Neural cell (in vitro differentiated cells): Measurements from ENCODE around the gene C10orf120. TPM values are rescaled to one million over a fixed set of nuclear protein-coding genes. Genes with fewer than 3 reads are reported as not detected.

ENCODE experiments used
- H2AFZ ChIP-seq: fragments of 200-600, 300-800 bp; sonication (generic), shearing (Covaris generic); 2 replicates; pipeline ENCODE4 v1.6.0; 2014; ENCODE audit warnings: low read depth, mild to moderate bottlenecking, antibody characterized with exemption, low read length, moderate library complexity
- H3F3A ChIP-seq: fragments of 200-600 bp; shearing (Covaris generic); 2 replicates; pipeline ENCODE4 v1.6.1; 2016; ENCODE audit warnings: mild to moderate bottlenecking, moderate library complexity, mixed read lengths, antibody characterized with exemption, low read length; ENCODE audit not compliant: insufficient read depth, poor library complexity, severe bottlenecking
- H3K27ac ChIP-seq: fragments of 200-600, 300-800 bp; sonication (generic), shearing (Covaris generic); 2 replicates; pipeline ENCODE4 v1.5.1; 2014; ENCODE audit warnings: mild to moderate bottlenecking, low read length, moderate library complexity
- H3K27me3 ChIP-seq: fragments of 300-800, 200-600 bp; sonication (generic), shearing (Covaris generic); 2 replicates; pipeline ENCODE4 v1.6.0; 2014; ENCODE audit warnings: mild to moderate bottlenecking, low read depth, low read length, moderate library complexity; ENCODE audit not compliant: insufficient read depth
- H3K36me3 ChIP-seq: fragments of 300-800, 200-600 bp; sonication (generic), shearing (Covaris generic); 2 replicates; pipeline ENCODE4 v1.5.1; 2014; ENCODE audit warnings: mild to moderate bottlenecking, antibody characterized with exemption, low read length, moderate library complexity; ENCODE audit not compliant: insufficient read depth
- H3K4me2 ChIP-seq: fragments of 300-800, 200-600 bp; sonication (generic), shearing (Covaris generic); 2 replicates; pipeline ENCODE4 v1.6.0; 2014; ENCODE audit warnings: mild to moderate bottlenecking, low read length
- H3K4me3 ChIP-seq: fragments of 300-800, 200-600 bp; sonication (generic), shearing (Covaris generic); 2 replicates; pipeline ENCODE4 v1.5.1; 2014; ENCODE audit warnings: mild to moderate bottlenecking, low read length, moderate library complexity
- H3K79me2 ChIP-seq: fragments of 200-600 bp; shearing (Covaris generic); replicated peaks from 2 replicates; pipeline ENCODE4 v1.6.0; 2014; ENCODE audit warnings: mild to moderate bottlenecking, low read length, moderate library complexity; ENCODE audit not compliant: insufficient read depth
- H3K9ac ChIP-seq: fragments of 300-800, 200-600 bp; sonication (generic), shearing (Covaris generic); 2 replicates; pipeline ENCODE4 v1.6.1; 2016; ENCODE audit warnings: mild to moderate bottlenecking, low read length, mixed read lengths
- H3K9me2 ChIP-seq: fragments of 200-600 bp; shearing (Covaris generic); 2 replicates; pipeline ENCODE4 v1.6.1; 2016; ENCODE audit warnings: mild to moderate bottlenecking, low read length, mixed read lengths; ENCODE audit not compliant: insufficient read depth
- H3K9me3 ChIP-seq: fragments of 200-600, 300-800 bp; sonication (generic), shearing (Covaris generic); 2 replicates; pipeline ENCODE4 v1.6.1; 2016; ENCODE audit warnings: mild to moderate bottlenecking, mixed run types, low read length, moderate library complexity, mixed read lengths
- H4K20me1 ChIP-seq: fragments of 200-600 bp; shearing (Covaris generic); 2 replicates; pipeline ENCODE4 v1.6.1; 2016; ENCODE audit warnings: mild to moderate bottlenecking, mixed run types; ENCODE audit not compliant: insufficient read depth
- EP300 ChIP-seq: fragments of 450-650 bp; conservative IDR thresholded peaks from 2 replicates; pipeline ENCODE4 v1.6.1; 2014; ENCODE audit warnings: antibody characterized with exemption, mild to moderate bottlenecking, moderate library complexity; ENCODE audit not compliant: poor library complexity, severe bottlenecking
- EZH2 ChIP-seq: fragments of 200-600, 300-800 bp; shearing (Covaris generic), sonication (generic); IDR thresholded peaks from 2 replicates; pipeline ENCODE4 v1.6.1; 2014; ENCODE audit warnings: antibody characterized with exemption, low read length, borderline replicate concordance, mild to moderate bottlenecking; ENCODE audit not compliant: insufficient read depth, poor library complexity, severe bottlenecking
- REST ChIP-seq: IDR thresholded peaks from 2 replicates; pipeline ENCODE4 v1.6.1; 2012; ENCODE audit warnings: borderline replicate concordance
- SMC3 ChIP-seq: fragments of 450-650 bp; conservative IDR thresholded peaks from 2 replicates; pipeline ENCODE4 v1.6.1; 2014; ENCODE audit warnings: antibody characterized with exemption, mild to moderate bottlenecking, moderate library complexity; ENCODE audit not compliant: poor library complexity
- TAF1 ChIP-seq: IDR thresholded peaks from 2 replicates; pipeline ENCODE4 v1.6.1; 2012; ENCODE audit warnings: low read depth
- polyA plus RNA-seq: library from polyadenylated mRNA; depleted of rRNA; stranded (reverse); fragments of >200 nt; gene quantifications from 2 replicates; pipeline ENCODE4 v1.2.3, GENCODE V29; 2014

C10orf120 gene
- polyA plus RNA-seq, 1 donor from 2014 or later, result not detected

GRCh38 chr10:122657255-122657654 is 42.4 kb downstream of the C10orf120 start:
- Histone ChIP-seq H4K20me1 (no peaks in the 10 kb centered on the region), H3K4me3 (no peak overlapping the region), H3F3A (no peaks in the 10 kb centered on the region), H3K79me2 (no peaks in the 10 kb centered on the region), H3K4me2 (no peak overlapping the region), H3K27ac (no peak overlapping the region), H3K36me3 (no peaks in the 10 kb centered on the region), H3K9ac (no peak overlapping the region), H3K9me3 (no peaks in the 10 kb centered on the region), H3K27me3 (no peaks in the 10 kb centered on the region), H2AFZ (no peak overlapping the region), H3K9me2 (no peaks in the 10 kb centered on the region)
- TF ChIP-seq REST, result no peak

GRCh38 chr10:122656741-122657140 is 42.9 kb downstream of the C10orf120 start:
- no peaks in the 10 kb centered on the region for H3K9me3 ChIP-seq
- H3K9me2 ChIP-seq, result no peaks in the 10 kb centered on the region
- H3F3A ChIP-seq, result no peaks in the 10 kb centered on the region
- H2AFZ ChIP-seq, result no peak overlapping the region
- H4K20me1 ChIP-seq, result no peaks in the 10 kb centered on the region
- no peak overlapping the region for H3K27ac ChIP-seq
- H3K79me2 ChIP-seq, result no peaks in the 10 kb centered on the region
- H3K4me2 ChIP-seq, result no peak overlapping the region
- no peak overlapping the region for H3K9ac ChIP-seq
- TF ChIP-seq REST (no peak), SMC3 (no peak), TAF1 (no peak), EP300 (no peak)
- H3K4me3 ChIP-seq, result no peak overlapping the region
- no peaks in the 10 kb centered on the region for H3K27me3 ChIP-seq
- H3K36me3 ChIP-seq, result no peaks in the 10 kb centered on the region

- Histone ChIP-seq H3K9me2 (no peaks in the 10 kb centered on the region), H3K4me3 (no peak overlapping the region), H3K9ac (no peak overlapping the region), H3F3A (no peaks in the 10 kb centered on the region), H3K9me3 (no peaks in the 10 kb centered on the region), H3K27me3 (no peaks in the 10 kb centered on the region), H3K27ac (no peak overlapping the region), H2AFZ (no peak overlapping the region), H3K36me3 (no peaks in the 10 kb centered on the region), H3K79me2 (no peaks in the 10 kb centered on the region), H3K4me2 (no peak overlapping the region), H4K20me1 (no peaks in the 10 kb centered on the region)
- no peak for TF ChIP-seq EZH2
These were observed 43.3 kb downstream of the C10orf120 start for GRCh38 chr10:122656308-122656705.
